ENCODE measurements around the gene GSDME. TPM values are rescaled to one million over a fixed set of nuclear protein-coding genes. Genes with fewer than 3 reads are reported as not detected.

Gene GSDME
- total RNA-seq, 1 donor from 2014 or later: 11.0 TPM

DNA sequence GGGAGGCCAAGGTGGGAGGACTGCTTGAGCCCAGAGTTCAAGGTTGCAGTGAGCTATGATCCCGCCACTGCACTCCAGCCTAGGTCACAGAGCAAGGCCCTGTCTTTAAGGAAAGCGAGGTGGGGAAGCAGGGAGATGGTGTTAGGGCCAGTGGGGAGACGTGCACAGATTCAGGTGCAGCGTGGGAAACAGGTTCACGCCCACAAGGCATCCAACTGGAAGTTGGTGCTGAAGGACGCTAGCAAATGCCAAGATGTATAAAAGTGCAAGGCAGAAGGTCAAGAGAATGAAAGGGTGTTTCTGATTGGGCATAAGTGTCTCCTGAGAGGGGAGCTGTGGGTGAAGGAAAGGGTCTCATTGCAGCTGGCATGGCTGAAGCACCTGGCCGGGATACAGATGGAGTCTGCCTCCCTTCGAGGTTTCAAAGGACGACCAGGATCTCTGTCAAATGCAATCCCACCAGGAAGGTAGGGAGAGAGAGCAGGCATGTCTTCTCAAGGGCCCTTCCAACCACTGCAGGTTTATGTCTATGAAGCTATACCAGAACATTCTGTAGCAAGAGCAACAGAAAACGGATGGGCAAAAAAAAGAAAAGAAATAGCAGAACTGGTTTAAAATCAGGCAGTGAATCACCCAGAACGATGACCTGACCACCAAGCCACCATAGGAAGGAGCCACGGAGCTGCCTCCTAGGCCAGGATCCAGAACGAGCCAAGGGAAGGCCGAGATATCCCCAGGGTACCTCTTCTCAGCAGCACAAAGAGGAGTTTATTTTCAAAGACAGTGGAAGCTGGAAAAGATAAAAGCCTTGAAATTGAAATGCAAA is 43.2 kb downstream of the GSDME start:
- intact Hi-C loops (cut with micrococcal nuclease): no loop called here
- H3K4me1 Mint-ChIP-seq (ENCODE audit: low read depth): peaks cover 13% of the 10 kb centered on the region
- no peaks in the 10 kb centered on the region for H3K9me3 Mint-ChIP-seq
- peaks cover 4% of the 10 kb centered on the region for H3K27me3 Mint-ChIP-seq (ENCODE audit: insufficient read depth)
- no peak overlapping the region for H3K27ac Mint-ChIP-seq
- DNase-seq (ENCODE audit: low spot score): no peak
- H3K4me3 Mint-ChIP-seq: no peak overlapping the region
- peaks cover 2% of the 10 kb centered on the region for H3K36me3 Mint-ChIP-seq (ENCODE audit: low read depth)

DNA sequence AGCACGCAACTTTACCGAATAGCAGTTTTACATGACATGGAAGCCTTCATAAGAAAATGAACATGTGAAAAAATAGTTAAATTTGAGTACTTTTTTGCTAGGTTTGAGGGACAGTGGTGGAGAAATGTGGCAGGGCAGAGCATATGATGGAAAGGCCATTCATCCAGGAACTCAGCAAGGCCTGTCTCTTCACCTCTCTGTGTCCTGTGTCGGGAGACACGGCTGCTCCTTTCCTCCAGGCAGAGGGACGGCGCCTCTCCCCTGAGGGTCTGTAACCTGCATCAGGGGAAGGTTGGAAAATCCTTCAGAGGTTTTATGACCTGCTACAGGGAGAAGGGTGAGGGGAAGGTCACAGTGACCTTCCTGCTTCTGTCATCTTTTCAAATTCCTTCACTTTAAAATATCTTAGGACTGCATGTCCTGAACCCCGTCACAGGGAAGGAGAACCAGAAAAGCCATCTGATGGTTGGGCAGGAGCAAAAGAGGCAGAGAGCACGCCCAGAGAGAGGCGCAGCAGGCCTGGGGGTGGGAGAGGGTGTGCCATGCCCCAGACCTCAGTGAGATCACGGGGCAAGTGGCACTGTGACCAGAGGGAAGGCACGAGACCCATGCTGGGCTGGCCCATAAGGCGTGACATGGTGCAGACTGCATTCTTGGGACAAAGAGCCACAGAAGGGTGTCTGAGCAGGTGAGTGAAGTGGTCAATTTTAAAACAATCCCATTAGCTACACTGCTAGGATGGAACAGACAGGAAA is 44.0 kb downstream of the GSDME start:
- no peak overlapping the region for H3K27ac Mint-ChIP-seq
- intact Hi-C loops (cut with micrococcal nuclease): no loop called here
- no peaks in the 10 kb centered on the region for H3K9me3 Mint-ChIP-seq
- H3K36me3 Mint-ChIP-seq (ENCODE audit: low read depth): peaks cover 2% of the 10 kb centered on the region
- no peak for DNase-seq (ENCODE audit: low spot score)
- H3K27me3 Mint-ChIP-seq (ENCODE audit: insufficient read depth): peaks cover 4% of the 10 kb centered on the region
- H3K4me3 Mint-ChIP-seq: no peak overlapping the region
- H3K4me1 Mint-ChIP-seq (ENCODE audit: low read depth): peaks cover 13% of the 10 kb centered on the region

GRCh38 chr7:24709585-24710360 is 47.5 kb downstream of the GSDME start:
- H3K27me3 Mint-ChIP-seq (ENCODE audit: insufficient read depth): peaks cover 7% of the 10 kb centered on the region

DNA sequence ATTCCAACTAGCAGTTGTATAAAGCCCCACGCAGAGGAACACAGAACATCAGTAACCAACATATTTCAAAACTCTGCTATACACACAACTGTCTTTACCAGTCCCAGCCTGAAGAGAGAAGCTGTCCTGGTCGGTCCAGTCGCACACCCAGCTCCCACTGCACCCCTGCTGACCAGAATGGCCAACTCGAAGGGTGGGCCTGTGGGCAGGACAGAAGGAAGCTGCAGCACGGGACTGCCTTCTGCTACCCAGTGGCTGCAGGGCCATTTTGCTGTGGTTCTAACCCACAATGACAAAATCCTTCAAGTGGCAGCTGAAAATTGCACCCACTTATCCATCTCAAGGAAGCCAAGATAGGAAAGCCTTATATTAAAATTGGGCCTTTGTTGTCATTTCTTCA is 48.2 kb downstream of the GSDME start:
- no peak overlapping the region for H3K4me3 Mint-ChIP-seq
- peaks cover 2% of the 10 kb centered on the region for H3K36me3 Mint-ChIP-seq (ENCODE audit: low read depth)
- H3K4me1 Mint-ChIP-seq (ENCODE audit: low read depth): peaks cover 7% of the 10 kb centered on the region
- intact Hi-C loops (cut with micrococcal nuclease): no loop called here
- no peaks in the 10 kb centered on the region for H3K9me3 Mint-ChIP-seq
- peaks cover 9% of the 10 kb centered on the region for H3K27me3 Mint-ChIP-seq (ENCODE audit: insufficient read depth)
- no peak overlapping the region for H3K27ac Mint-ChIP-seq
- DNase-seq (ENCODE audit: low spot score): no peak

More at GRCh38 chr7:24709585-24710360, 47.5 kb downstream of the GSDME start:
- no peak for DNase-seq (ENCODE audit: low spot score)
- Mint-ChIP-seq H3K27ac (no peak overlapping the region), H3K4me1 (ENCODE audit: low read depth) (peaks cover 7% of the 10 kb centered on the region), H3K36me3 (ENCODE audit: low read depth) (peaks cover 2% of the 10 kb centered on the region), H3K4me3 (no peak overlapping the region), H3K9me3 (no peaks in the 10 kb centered on the region)
- intact Hi-C loops (cut with micrococcal nuclease): no loop called here

DNA sequence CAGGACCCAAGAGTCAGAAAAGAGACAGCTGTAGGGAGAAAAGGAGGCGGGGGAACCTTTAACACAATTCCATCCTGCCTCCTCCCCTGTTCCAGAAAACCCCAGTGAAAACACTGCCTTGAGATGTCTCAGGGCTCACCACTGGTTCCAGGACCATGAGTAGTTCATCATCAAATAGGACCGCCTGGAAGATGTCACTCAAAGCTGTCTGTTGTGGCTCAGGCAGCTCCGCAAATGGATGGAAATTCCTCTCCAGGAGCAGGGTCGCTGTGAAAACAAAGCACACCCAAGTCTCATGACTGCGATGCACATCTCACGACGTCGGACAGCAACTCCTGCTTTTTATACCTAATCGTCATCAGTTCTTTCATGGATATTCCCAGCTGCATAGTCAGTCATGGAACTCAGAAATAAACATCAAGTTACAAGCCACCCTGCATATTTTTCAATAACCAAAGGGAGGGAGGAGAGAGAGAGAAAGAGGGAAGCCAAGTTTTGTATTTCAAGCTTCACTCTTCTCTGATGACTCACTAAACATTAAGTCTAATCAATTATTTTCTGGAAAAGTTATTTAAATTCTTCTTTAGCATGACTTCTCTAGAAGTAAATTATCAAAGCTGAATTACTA is 49.2 kb downstream of the GSDME start:
- Mint-ChIP-seq H3K36me3 (ENCODE audit: low read depth) (no peaks in the 10 kb centered on the region), H3K27ac (no peak overlapping the region), H3K4me3 (no peak overlapping the region), H3K4me1 (ENCODE audit: low read depth) (peaks cover 7% of the 10 kb centered on the region), H3K9me3 (no peaks in the 10 kb centered on the region), H3K27me3 (ENCODE audit: insufficient read depth) (peaks cover 7% of the 10 kb centered on the region)
- intact Hi-C loops (cut with micrococcal nuclease): no loop called here
- DNase-seq (ENCODE audit: low spot score): no peak

GRCh38 chr7:24706211-24707170 is 50.8 kb downstream of the GSDME start:
- H3K4me1 Mint-ChIP-seq (ENCODE audit: low read depth): peaks cover 7% of the 10 kb centered on the region
- H3K4me3 Mint-ChIP-seq: no peak overlapping the region
- DNase-seq (ENCODE audit: low spot score): no peak
- H3K27me3 Mint-ChIP-seq (ENCODE audit: insufficient read depth): peaks cover 7% of the 10 kb centered on the region
- no peak overlapping the region for H3K27ac Mint-ChIP-seq
- H3K36me3 Mint-ChIP-seq (ENCODE audit: low read depth): no peaks in the 10 kb centered on the region
- no peaks in the 10 kb centered on the region for H3K9me3 Mint-ChIP-seq
- intact Hi-C loops (cut with micrococcal nuclease): no loop called here

GRCh38 chr7:24705461-24705954 is 51.8 kb downstream of the GSDME start:
- H3K4me3 Mint-ChIP-seq: no peak overlapping the region
- intact Hi-C loops (cut with micrococcal nuclease): no loop called here

DNA sequence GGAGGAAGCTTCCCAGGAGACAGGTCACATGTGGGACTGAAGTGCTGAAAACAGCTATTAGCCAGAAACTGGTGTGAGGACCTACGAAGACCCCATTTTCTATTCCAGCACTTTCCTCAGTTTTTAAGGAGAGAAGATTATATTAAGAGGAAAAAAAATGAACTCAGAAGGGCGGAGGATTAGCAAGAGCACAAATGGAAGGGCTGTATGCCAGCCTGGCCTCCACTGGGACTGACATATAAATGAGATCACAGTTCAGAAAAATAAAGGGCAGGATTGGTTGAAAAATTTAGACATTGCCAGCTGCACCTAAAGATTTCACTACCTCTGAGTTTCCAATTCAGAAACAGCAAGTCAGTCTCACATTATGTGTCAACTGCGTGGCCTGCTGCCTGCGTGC is 53.0 kb downstream of the GSDME start:
- H3K36me3 Mint-ChIP-seq (ENCODE audit: low read depth): no peaks in the 10 kb centered on the region
- DNase-seq (ENCODE audit: low spot score): no peak
- intact Hi-C loops (cut with micrococcal nuclease): no loop called here
- H3K27me3 Mint-ChIP-seq (ENCODE audit: insufficient read depth): peaks cover 5% of the 10 kb centered on the region
- no peak overlapping the region for H3K27ac Mint-ChIP-seq
- H3K4me3 Mint-ChIP-seq: no peak overlapping the region
- H3K4me1 Mint-ChIP-seq (ENCODE audit: low read depth): peaks cover 7% of the 10 kb centered on the region
- no peaks in the 10 kb centered on the region for H3K9me3 Mint-ChIP-seq

More at GRCh38 chr7:24705461-24705954, 51.8 kb downstream of the GSDME start:
- H3K27ac Mint-ChIP-seq: no peak overlapping the region
- H3K9me3 Mint-ChIP-seq: no peaks in the 10 kb centered on the region
- H3K36me3 Mint-ChIP-seq (ENCODE audit: low read depth): no peaks in the 10 kb centered on the region
- peaks cover 7% of the 10 kb centered on the region for H3K4me1 Mint-ChIP-seq (ENCODE audit: low read depth)
- no peak for DNase-seq (ENCODE audit: low spot score)
- peaks cover 7% of the 10 kb centered on the region for H3K27me3 Mint-ChIP-seq (ENCODE audit: insufficient read depth)

DNA sequence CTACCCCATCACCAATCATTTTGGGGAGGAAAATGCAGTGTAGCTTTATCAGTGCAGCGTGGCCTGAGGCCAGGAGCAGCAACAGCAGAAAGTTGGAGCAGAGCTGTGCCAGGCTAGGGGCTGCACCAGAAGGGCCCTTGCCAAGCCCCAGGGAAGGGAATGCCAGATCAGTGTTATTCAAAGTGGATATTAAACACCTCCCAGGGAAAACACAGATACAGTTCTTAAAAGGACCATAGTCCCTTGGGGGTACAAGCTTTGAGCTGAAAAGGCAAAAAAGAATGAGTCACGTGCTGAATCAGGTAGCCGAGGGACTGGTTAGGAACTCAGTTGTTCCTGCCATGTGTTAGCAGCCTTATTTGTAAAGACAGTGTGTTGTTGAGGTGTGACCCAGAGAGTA is 54.0 kb downstream of the GSDME start:
- intact Hi-C loops (cut with micrococcal nuclease): no loop called here
- H3K36me3 Mint-ChIP-seq (ENCODE audit: low read depth): no peaks in the 10 kb centered on the region
- H3K9me3 Mint-ChIP-seq: no peaks in the 10 kb centered on the region
- H3K27me3 Mint-ChIP-seq (ENCODE audit: insufficient read depth): peaks cover 5% of the 10 kb centered on the region
- no peak overlapping the region for H3K4me3 Mint-ChIP-seq
- DNase-seq (ENCODE audit: low spot score): no peak
- H3K4me1 Mint-ChIP-seq (ENCODE audit: low read depth): peaks cover 7% of the 10 kb centered on the region
- no peak overlapping the region for H3K27ac Mint-ChIP-seq

DNA sequence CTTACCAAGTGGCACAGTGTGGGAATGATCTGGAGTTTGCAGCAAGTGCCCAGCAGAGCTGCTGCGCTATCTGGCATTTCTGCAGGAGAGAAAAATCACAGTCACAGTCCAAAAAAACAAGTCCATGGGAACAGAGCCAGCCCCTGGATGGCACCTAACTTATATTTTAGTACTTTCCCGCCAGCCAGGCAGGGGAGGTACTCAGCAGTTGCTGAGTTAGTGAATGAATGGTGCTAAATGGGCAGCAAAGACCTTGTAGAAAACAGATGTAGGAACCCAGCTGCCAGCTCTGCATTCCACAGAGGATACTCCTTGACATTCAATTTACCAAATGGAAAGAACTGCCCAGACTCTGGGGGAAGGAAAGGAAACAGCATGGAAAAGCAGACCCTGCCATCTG is 54.5 kb downstream of the GSDME start:
- Mint-ChIP-seq H3K4me3 (no peak overlapping the region), H3K9me3 (no peaks in the 10 kb centered on the region), H3K27me3 (ENCODE audit: insufficient read depth) (peaks cover 5% of the 10 kb centered on the region), H3K27ac (no peak overlapping the region), H3K36me3 (ENCODE audit: low read depth) (no peaks in the 10 kb centered on the region), H3K4me1 (ENCODE audit: low read depth) (peaks cover 7% of the 10 kb centered on the region)
- no peak for DNase-seq (ENCODE audit: low spot score)
- intact Hi-C loops (cut with micrococcal nuclease): no loop called here

- Mint-ChIP-seq H3K9me3 (no peaks in the 10 kb centered on the region), H3K4me1 (ENCODE audit: low read depth) (peaks cover 7% of the 10 kb centered on the region), H3K4me3 (no peak overlapping the region), H3K27ac (no peak overlapping the region), H3K27me3 (ENCODE audit: insufficient read depth) (peaks cover 2% of the 10 kb centered on the region), H3K36me3 (ENCODE audit: low read depth) (no peaks in the 10 kb centered on the region)
- no peak for DNase-seq (ENCODE audit: low spot score)
- intact Hi-C loops (cut with micrococcal nuclease): no loop called here
Measured at GRCh38 chr7:24701261-24702235, 55.7 kb downstream of the GSDME start.
